Stimulated activated naive CD8-positive, alpha-beta T cell treated with anti-CD3 and anti-CD28 coated beads, Interleukin-15, amount 100 ng/mL, for 72 hours (primary cell): ENCODE data around the gene SMCO1.
A peak's percentile ranks its signal among the peaks of the same experiment; 100 is the strongest.
"Not testable (repeated sequence)": the region's sequence is repeated elsewhere in the genome, so short reads cannot be mapped to it uniquely, and the experiment has no call there.

Experiments
- ATAC-seq: fragments of 150-1000 bp; cut with Tn5 transposase; 2 replicates; pipeline ENCODE4 v1.10.0; 2021; ENCODE audit warnings: mild to moderate bottlenecking, moderate library complexity
- DNase-seq, 2 donors: peaks; one replicate each; pipeline ENCODE4 v3.0.0; 2021 to 2022
- H3K27ac Mint-ChIP-seq, 2 donors: one replicate each; pipeline ENCODE4 v1.8.0; 2022; ENCODE audit warnings: mild to moderate bottlenecking in 2 of 2, mixed read lengths in 2 of 2, moderate library complexity in 2 of 2
- H3K27me3 Mint-ChIP-seq: one replicate; pipeline ENCODE4 v1.8.0; 2022; ENCODE audit warnings: mixed read lengths
- H3K4me1 Mint-ChIP-seq: one replicate; pipeline ENCODE4 v1.8.0; 2022; ENCODE audit warnings: mild to moderate bottlenecking, mixed read lengths
- H3K4me3 Mint-ChIP-seq, 2 donors: one replicate each; pipeline ENCODE4 v1.8.0; 2022; ENCODE audit warnings: mild to moderate bottlenecking in 2 of 2, mixed read lengths in 2 of 2, moderate library complexity in 1 of 2
- H3K9me3 Mint-ChIP-seq, 2 donors: one replicate each; pipeline ENCODE4 v1.8.0; 2022; ENCODE audit warnings: mixed read lengths in 2 of 2

The SMCO1 gene

GRCh38 chr3:196514913-196515621 lies at the start of gene SMCO1:
TSS of gene SMCO1 (minus strand) at chr3:196515346. CDS start at chr3:196515209, 137 bp downstream.
- Mint-ChIP-seq H3K4me1 (peaks cover 7% of the 10 kb centered on the region), H3K4me3 (no peak within 1 kb of the TSS), H3K27ac (no peak within 1 kb of the TSS), H3K9me3 (peaks cover 20 to 22% of the 10 kb centered on the region in 2 donors), H3K27me3 (no peaks in the 10 kb centered on the region)
- ATAC-seq (no peak), DNase-seq (no peak)

GRCh38 chr3:196563721-196564225 lies 48.6 kb upstream of the SMCO1 start:
- no peaks in the 10 kb centered on the region for H3K9me3 Mint-ChIP-seq
- H3K27ac Mint-ChIP-seq, result peak overlapping the region; percentile 64 to 68
- peaks cover 46% of the 10 kb centered on the region for H3K4me1 Mint-ChIP-seq
- peak overlapping the region; percentile 44 to 46 for H3K4me3 Mint-ChIP-seq
- H3K27me3 Mint-ChIP-seq, result no peaks in the 10 kb centered on the region
- no peak for ATAC-seq
- no peak for DNase-seq

- Mint-ChIP-seq H3K4me1 (peaks cover 40% of the 10 kb centered on the region), H3K9me3 (no peaks in the 10 kb centered on the region), H3K4me3 (no peak overlapping the region), H3K27me3 (no peaks in the 10 kb centered on the region), H3K27ac (no peak overlapping the region)
- DNase-seq (no peak), ATAC-seq (no peak)
These were observed 44.7 kb upstream of the SMCO1 start for GRCh38 chr3:196559826-196560225.

GRCh38 chr3:196558476-196558875 lies 43.3 kb upstream of the SMCO1 start:
- Mint-ChIP-seq H3K4me3 (no peak overlapping the region), H3K27ac (no peak overlapping the region), H3K4me1 (peaks cover 27% of the 10 kb centered on the region), H3K27me3 (no peaks in the 10 kb centered on the region), H3K9me3 (no peaks in the 10 kb centered on the region)
- DNase-seq (no peak), ATAC-seq (no peak)

GRCh38 chr3:196557236-196557635 lies 42.1 kb upstream of the SMCO1 start:
- Mint-ChIP-seq H3K9me3 (no peaks in the 10 kb centered on the region), H3K27me3 (no peaks in the 10 kb centered on the region), H3K4me1 (peaks cover 20% of the 10 kb centered on the region), H3K27ac (peak overlapping the region in 1 of 2 donors; percentile 6), H3K4me3 (no peak overlapping the region)
- no peak for DNase-seq
- ATAC-seq, result no peak

- ATAC-seq (no peak), DNase-seq (no peak)
- Mint-ChIP-seq H3K27me3 (no peaks in the 10 kb centered on the region), H3K4me1 (peaks cover 17% of the 10 kb centered on the region), H3K27ac (peak overlapping the region in 1 of 2 donors; percentile 63), H3K9me3 (peaks cover 3 to 4% of the 10 kb centered on the region in 2 donors), H3K4me3 (no peak overlapping the region)
These were observed 40.1 kb upstream of the SMCO1 start for GRCh38 chr3:196555295-196555694.

- Mint-ChIP-seq H3K4me1 (peaks cover 8% of the 10 kb centered on the region), H3K27ac (peak overlapping the region in 1 of 2 donors; percentile 49), H3K27me3 (no peaks in the 10 kb centered on the region), H3K4me3 (no peak overlapping the region), H3K9me3 (peaks cover 14 to 15% of the 10 kb centered on the region in 2 donors)
- DNase-seq (no peak), ATAC-seq (no peak)
These were observed 39.1 kb upstream of the SMCO1 start for GRCh38 chr3:196554205-196554604.

GRCh38 chr3:196553551-196553950 lies 38.4 kb upstream of the SMCO1 start:
- DNase-seq (no peak), ATAC-seq (no peak)
- Mint-ChIP-seq H3K4me3 (no peak overlapping the region), H3K27ac (no peak overlapping the region), H3K9me3 (peaks cover 15 to 19% of the 10 kb centered on the region in 2 donors), H3K27me3 (no peaks in the 10 kb centered on the region), H3K4me1 (peaks cover 6% of the 10 kb centered on the region)

GRCh38 chr3:196552253-196552652 lies 37.1 kb upstream of the SMCO1 start:
- H3K4me3 Mint-ChIP-seq, result no peak overlapping the region
- DNase-seq (no peak), ATAC-seq (no peak)
- H3K4me1 Mint-ChIP-seq, result peaks cover 6% of the 10 kb centered on the region
- no peak overlapping the region for H3K27ac Mint-ChIP-seq
- H3K27me3 Mint-ChIP-seq, result no peaks in the 10 kb centered on the region
- peaks cover 22 to 26% of the 10 kb centered on the region in 2 donors for H3K9me3 Mint-ChIP-seq

GRCh38 chr3:196550172-196550571 lies 35.0 kb upstream of the SMCO1 start:
- H3K4me3 Mint-ChIP-seq, H3K27ac Mint-ChIP-seq, DNase-seq, ATAC-seq, H3K4me1 Mint-ChIP-seq, H3K27me3 Mint-ChIP-seq: not testable (repeated sequence)
- peaks cover 22 to 26% of the 10 kb centered on the region in 2 donors for H3K9me3 Mint-ChIP-seq

- not testable (repeated sequence) for H3K27ac Mint-ChIP-seq, DNase-seq, H3K4me1 Mint-ChIP-seq, ATAC-seq, H3K27me3 Mint-ChIP-seq, H3K4me3 Mint-ChIP-seq
- peaks cover 22 to 26% of the 10 kb centered on the region in 2 donors for H3K9me3 Mint-ChIP-seq
These were observed 34.2 kb upstream of the SMCO1 start for GRCh38 chr3:196549312-196549711.

GRCh38 chr3:196547067-196547466 lies 31.9 kb upstream of the SMCO1 start:
- peaks cover 22 to 26% of the 10 kb centered on the region in 2 donors for H3K9me3 Mint-ChIP-seq
- no peak for DNase-seq
- H3K27me3 Mint-ChIP-seq, result no peaks in the 10 kb centered on the region
- no peaks in the 10 kb centered on the region for H3K4me1 Mint-ChIP-seq
- no peak for ATAC-seq
- no peak overlapping the region for H3K27ac Mint-ChIP-seq
- H3K4me3 Mint-ChIP-seq, result no peak overlapping the region

GRCh38 chr3:196546537-196546936 lies 31.4 kb upstream of the SMCO1 start:
- no peak overlapping the region for H3K27ac Mint-ChIP-seq
- no peaks in the 10 kb centered on the region for H3K4me1 Mint-ChIP-seq
- H3K9me3 Mint-ChIP-seq, result peaks cover 22 to 26% of the 10 kb centered on the region in 2 donors
- no peak overlapping the region for H3K4me3 Mint-ChIP-seq
- no peak for ATAC-seq
- H3K27me3 Mint-ChIP-seq, result no peaks in the 10 kb centered on the region
- DNase-seq, result no peak

GRCh38 chr3:196544491-196544992 lies 29.4 kb upstream of the SMCO1 start:
- Mint-ChIP-seq H3K27me3 (no peaks in the 10 kb centered on the region), H3K9me3 (peaks cover 11 to 15% of the 10 kb centered on the region in 2 donors), H3K4me1 (no peaks in the 10 kb centered on the region), H3K4me3 (no peak overlapping the region), H3K27ac (no peak overlapping the region)
- no peak for ATAC-seq
- no peak for DNase-seq

GRCh38 chr3:196541684-196542445 lies 26.7 kb upstream of the SMCO1 start:
- H3K9me3 Mint-ChIP-seq, result no peaks in the 10 kb centered on the region
- ATAC-seq (no peak), DNase-seq (no peak)
- H3K4me3 Mint-ChIP-seq, result no peak overlapping the region
- no peak overlapping the region for H3K27ac Mint-ChIP-seq
- H3K27me3 Mint-ChIP-seq, result no peaks in the 10 kb centered on the region
- peaks cover 6% of the 10 kb centered on the region for H3K4me1 Mint-ChIP-seq
